Mesenchymal stem cell (in vitro differentiated cells and primary cell): ENCODE measurements around the gene MRPL52.

Experiments
- DNase-seq: peaks from one replicate; pipeline ENCODE4 v3.0.0-alpha.2; 2013
- H2AFZ ChIP-seq: one replicate; pipeline ENCODE4 v1.6.1; 2013; ENCODE audit warnings: low read depth, mild to moderate bottlenecking, control low read depth, inconsistent platforms, low read length, moderate library complexity
- H2AK5ac ChIP-seq: 2 replicates; pipeline ENCODE4 v1.6.1; 2013; ENCODE audit warnings: low read length, moderate library complexity, mild to moderate bottlenecking, inconsistent platforms; ENCODE audit not compliant: severe bottlenecking
- H2BK120ac ChIP-seq: one replicate; pipeline ENCODE4 v1.6.1; 2013; ENCODE audit warnings: low read depth, mild to moderate bottlenecking, inconsistent platforms, low read length, moderate library complexity
- H2BK12ac ChIP-seq, 2 experiments: one replicate each; pipeline ENCODE4 v1.6.1; 2013; ENCODE audit warnings: inconsistent platforms in 2 of 2, low read length in 2 of 2, mild to moderate bottlenecking in 2 of 2, moderate library complexity in 2 of 2, control low read depth in 1 of 2
- H2BK15ac ChIP-seq: one replicate; pipeline ENCODE4 v1.6.1; 2013; ENCODE audit warnings: mild to moderate bottlenecking, low read depth, inconsistent platforms; ENCODE audit not compliant: poor library complexity, severe bottlenecking
- H2BK5ac ChIP-seq: 2 replicates; pipeline ENCODE4 v1.6.1; 2013; ENCODE audit warnings: low read depth, mild to moderate bottlenecking, low read length, control low read depth, inconsistent platforms; ENCODE audit not compliant: poor library complexity, severe bottlenecking
- H3K14ac ChIP-seq, 2 experiments: one replicate each; pipeline ENCODE4 v1.6.1; 2013; ENCODE audit warnings: inconsistent platforms in 2 of 2, low read length in 2 of 2, control low read depth in 1 of 2, mild to moderate bottlenecking in 1 of 2, moderate library complexity in 1 of 2
- H3K18ac ChIP-seq, 2 experiments: one replicate each; pipeline ENCODE4 v1.6.1; 2013; ENCODE audit warnings: inconsistent platforms in 2 of 2, low read length in 2 of 2, control low read depth in 1 of 2, low read depth in 1 of 2, mild to moderate bottlenecking in 1 of 2
- H3K23ac ChIP-seq, 2 experiments: one replicate each; pipeline ENCODE4 v1.6.1; 2013; ENCODE audit warnings: inconsistent platforms in 2 of 2, low read length in 2 of 2, mild to moderate bottlenecking in 2 of 2, moderate library complexity in 2 of 2, control low read depth in 1 of 2
- H3K27ac ChIP-seq: 2 replicates; pipeline ENCODE4 v1.5.1; 2013; ENCODE audit warnings: mild to moderate bottlenecking, moderate library complexity, low read length, control low read depth, inconsistent platforms; ENCODE audit not compliant: poor library complexity, severe bottlenecking
- H3K27me3 ChIP-seq, 2 experiments: 2 replicates each; pipeline versions ENCODE4 v1.6.1 to v1.7.0; 2013; ENCODE audit warnings: low read length in 2 of 2, mild to moderate bottlenecking in 2 of 2, moderate library complexity in 2 of 2, control low read depth in 1 of 2, inconsistent platforms in 1 of 2; ENCODE audit not compliant: control insufficient read depth in 1 of 2, insufficient read depth in 1 of 2
- H3K36me3 ChIP-seq, 2 experiments: 2 replicates each; pipeline versions ENCODE4 v1.6.1 to v1.7.0; 2013; ENCODE audit warnings: low read length in 2 of 2, control low read depth in 1 of 2, inconsistent platforms in 1 of 2, low read depth in 1 of 2, mild to moderate bottlenecking in 1 of 2; ENCODE audit not compliant: insufficient read depth in 2 of 2, control insufficient read depth in 1 of 2
- H3K4ac ChIP-seq, 2 experiments: one replicate each; pipeline ENCODE4 v1.6.1; 2013; ENCODE audit warnings: inconsistent platforms in 2 of 2, low read length in 2 of 2, mild to moderate bottlenecking in 2 of 2, moderate library complexity in 2 of 2, control low read depth in 1 of 2, low read depth in 1 of 2
- H3K4me1 ChIP-seq: 2 replicates; pipeline ENCODE4 v1.6.1; 2013; ENCODE audit warnings: low read depth, low read length, control low read depth; ENCODE audit not compliant: control insufficient read depth, insufficient read depth
- H3K4me2 ChIP-seq: 2 replicates; pipeline ENCODE4 v1.6.1; 2013; ENCODE audit warnings: low read length, mild to moderate bottlenecking, inconsistent platforms; ENCODE audit not compliant: poor library complexity, severe bottlenecking
- H3K4me3 ChIP-seq, 2 experiments: 2 replicates each; pipeline versions ENCODE4 v1.5.1 to v1.7.0; 2013; ENCODE audit warnings: low read length in 2 of 2, mild to moderate bottlenecking in 2 of 2, control low read depth in 1 of 2, low read depth in 1 of 2; ENCODE audit not compliant: insufficient read depth in 1 of 2
- H3K79me1 ChIP-seq: replicated peaks from 2 replicates; pipeline ENCODE4 v1.6.1; 2013; ENCODE audit warnings: mild to moderate bottlenecking, control low read depth, low read length, inconsistent platforms; ENCODE audit not compliant: poor library complexity, severe bottlenecking
- H3K9ac ChIP-seq: 2 replicates; pipeline ENCODE4 v1.7.0; 2013; ENCODE audit warnings: mild to moderate bottlenecking, low read length, moderate library complexity
- H3K9me3 ChIP-seq: 2 replicates; pipeline ENCODE4 v1.7.0; 2013; ENCODE audit warnings: mild to moderate bottlenecking, low read length; ENCODE audit not compliant: control insufficient read depth
- H4K8ac ChIP-seq: one replicate; pipeline ENCODE4 v1.6.1; 2013; ENCODE audit warnings: inconsistent platforms, mild to moderate bottlenecking, low read length, moderate library complexity
- H4K91ac ChIP-seq: one replicate; pipeline ENCODE4 v1.6.1; 2013; ENCODE audit warnings: mild to moderate bottlenecking, low read length, inconsistent platforms
- WGBS: methylation state at CpG from one replicate; pipeline ENCODE4 v1.1.7; 2013; ENCODE audit warnings: mixed read lengths; 5-methylcytosine and 5-hydroxymethylcytosine counted together

Gene MRPL52

DNA sequence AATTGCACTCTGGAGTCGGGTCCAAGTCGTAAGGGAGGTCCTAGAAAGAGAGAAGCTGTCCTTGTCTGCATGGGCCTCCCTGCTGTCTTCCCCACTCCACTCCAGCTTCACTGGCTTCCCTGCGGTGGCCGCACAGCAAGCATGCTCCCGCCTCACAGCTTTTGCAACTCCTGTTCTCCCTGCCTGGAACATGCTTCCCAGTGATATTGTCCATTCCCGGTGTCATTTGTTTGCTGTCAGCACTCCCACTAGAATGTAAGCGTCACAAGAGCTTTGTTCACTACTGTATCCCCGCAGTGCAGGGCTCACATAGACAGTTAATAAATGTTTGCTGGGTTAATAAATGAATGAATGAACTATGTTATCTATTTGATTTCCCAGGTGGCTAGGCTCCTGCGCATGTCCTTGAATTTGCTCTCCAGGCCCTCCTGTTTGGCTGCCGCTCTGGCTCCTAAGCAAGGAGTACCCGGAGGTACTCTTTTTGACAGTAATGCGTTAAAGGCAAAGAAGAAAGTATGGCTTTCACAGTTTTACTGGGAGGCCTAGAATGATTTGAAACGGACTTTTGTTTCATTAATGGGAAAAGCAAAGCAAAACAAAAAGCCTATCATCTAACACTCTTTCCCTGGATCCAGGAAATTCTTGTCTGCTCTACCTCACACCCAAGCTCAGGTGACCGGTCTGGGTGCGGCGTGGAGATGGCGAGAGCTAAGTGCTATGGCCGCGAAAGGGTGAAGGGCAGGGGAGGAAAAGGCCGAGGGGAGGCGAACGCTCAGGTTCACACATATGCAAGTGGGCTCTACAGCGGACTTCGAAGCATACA, 8.3 kb upstream of the MRPL52 start:
- Histone ChIP-seq H3K4ac (no peak overlapping the region), H2BK5ac (peak overlapping the region; percentile 31), H3K14ac (no peak overlapping the region), H3K9me3 (no peaks in the 10 kb centered on the region), H3K27ac (peak overlapping the region; percentile 63), H3K18ac (no peak overlapping the region), H3K79me1 (no peaks in the 10 kb centered on the region), H2AFZ (no peak overlapping the region), H4K8ac (peak overlapping the region; percentile 43), H3K23ac (no peak overlapping the region), H3K4me3 (no peak overlapping the region), H2BK120ac (peak overlapping the region; percentile 86), H2AK5ac (no peak overlapping the region), H3K4me2 (no peak overlapping the region), H3K9ac (no peak overlapping the region), H3K36me3 (peaks cover 0 to 2% of the 10 kb centered on the region in 2 experiments), H3K27me3 (no peaks in the 10 kb centered on the region), H4K91ac (peak overlapping the region; percentile 64), H2BK15ac (peak overlapping the region; percentile 39), H2BK12ac (peak overlapping the region in 1 of 2 experiments; percentile 49), H3K4me1 (peaks cover 32% of the 10 kb centered on the region)
- peak; percentile 78 for DNase-seq
- 60% methylated on average over 22 of the region's 24 CpGs for WGBS

DNA sequence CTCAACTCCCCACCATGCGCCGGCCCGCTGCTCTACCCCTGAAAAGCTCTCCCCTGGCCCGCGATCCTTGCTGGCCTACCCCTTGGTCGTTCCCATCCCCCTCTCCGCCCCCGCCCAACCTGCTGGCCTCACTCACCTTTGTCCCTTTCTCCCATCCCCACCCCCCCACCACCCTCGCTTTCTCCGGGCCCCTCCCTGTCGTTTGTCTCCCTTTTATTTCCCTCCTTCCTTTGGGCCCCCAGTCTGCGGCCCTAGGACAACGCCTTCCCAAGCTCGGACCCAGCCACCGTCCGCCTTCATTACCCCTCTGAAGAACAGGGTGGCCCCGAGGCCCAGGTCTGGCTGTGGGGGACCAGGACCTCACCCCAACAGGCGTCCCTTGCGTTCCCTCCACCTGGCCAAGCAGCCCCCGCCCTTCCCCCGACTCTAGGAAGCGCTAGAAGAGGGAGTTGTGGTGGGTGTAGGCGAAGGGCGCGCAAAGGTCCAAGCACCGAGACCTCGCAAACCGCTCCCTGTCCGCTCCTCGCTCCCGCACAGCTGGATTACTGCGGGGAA, 7.6 kb upstream of the MRPL52 start:
- Histone ChIP-seq H3K79me1 (no peaks in the 10 kb centered on the region), H3K27ac (peak overlapping the region; percentile 63), H3K4ac (peak overlapping the region; percentile 5 to 69), H2BK120ac (peak overlapping the region; percentile 86), H3K4me2 (no peak overlapping the region), H3K27me3 (no peaks in the 10 kb centered on the region), H2AK5ac (peak overlapping the region; percentile 80), H2AFZ (no peak overlapping the region), H3K18ac (peak overlapping the region; percentile 6 to 76), H4K8ac (peak overlapping the region; percentile 86), H3K9me3 (no peaks in the 10 kb centered on the region), H3K23ac (no peak overlapping the region), H3K4me3 (peak overlapping the region in 1 of 2 experiments; percentile 57), H2BK5ac (peak overlapping the region; percentile 80), H2BK15ac (peak overlapping the region; percentile 39), H2BK12ac (peak overlapping the region; percentile 69 to 75), H4K91ac (peak overlapping the region; percentile 67), H3K4me1 (peaks cover 32% of the 10 kb centered on the region), H3K36me3 (peaks cover 0 to 2% of the 10 kb centered on the region in 2 experiments), H3K9ac (peak overlapping the region; percentile 67), H3K14ac (no peak overlapping the region)
- no peak for DNase-seq
- 45% methylated on average over 22 of the region's 32 CpGs for WGBS

DNA sequence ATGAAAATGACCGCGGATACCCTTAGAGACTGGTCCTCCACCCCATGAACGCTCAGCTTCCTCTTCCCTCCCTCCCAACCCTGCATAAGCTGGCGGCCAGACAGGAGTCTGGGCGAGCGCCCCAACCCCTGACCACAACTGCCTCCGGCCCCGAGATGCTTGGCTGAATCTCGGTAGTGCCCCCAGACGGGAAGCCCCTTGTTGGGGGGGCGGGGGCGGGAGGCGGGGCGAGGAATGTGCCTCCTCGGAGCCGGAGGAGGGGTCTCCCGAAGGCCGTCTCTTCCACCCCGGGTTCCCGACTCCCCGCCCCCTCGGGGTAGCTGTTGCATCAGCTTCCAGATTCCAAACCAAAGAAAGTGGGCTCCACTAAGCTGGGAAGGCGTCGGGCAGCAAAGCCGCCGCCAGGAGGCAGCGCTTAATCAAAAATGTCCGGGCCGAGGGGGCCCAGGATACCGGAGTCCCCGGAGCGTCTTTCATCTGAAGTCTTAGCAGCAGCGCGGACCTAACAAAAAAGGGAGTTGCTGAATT, 7.1 kb upstream of the MRPL52 start:
- H3K14ac ChIP-seq = no peak overlapping the region
- no peak overlapping the region for H3K23ac ChIP-seq
- no peak overlapping the region for H2AK5ac ChIP-seq
- no peaks in the 10 kb centered on the region for H3K79me1 ChIP-seq
- 2% methylated on average over 24 of the region's 34 CpGs for WGBS
- H2BK120ac ChIP-seq = peak overlapping the region; percentile 86
- H2AFZ ChIP-seq = no peak overlapping the region
- DNase-seq = peak; percentile 89
- H3K9me3 ChIP-seq = no peaks in the 10 kb centered on the region
- H2BK12ac ChIP-seq = peak overlapping the region in 1 of 2 experiments; percentile 69
- peak overlapping the region; percentile 24 to 76 for H3K18ac ChIP-seq
- H2BK5ac ChIP-seq = peak overlapping the region; percentile 80
- peak overlapping the region in 1 of 2 experiments; percentile 69 for H3K4ac ChIP-seq
- H4K8ac ChIP-seq = peak overlapping the region; percentile 86
- H3K4me2 ChIP-seq = peak overlapping the region; percentile 2
- H3K4me3 ChIP-seq = peak overlapping the region in 1 of 2 experiments; percentile 57
- peaks cover 0 to 2% of the 10 kb centered on the region in 2 experiments for H3K36me3 ChIP-seq
- H4K91ac ChIP-seq = peak overlapping the region; percentile 67
- peak overlapping the region; percentile 17 for H2BK15ac ChIP-seq
- H3K9ac ChIP-seq = peak overlapping the region; percentile 83
- H3K4me1 ChIP-seq = peaks cover 32% of the 10 kb centered on the region
- peak overlapping the region; percentile 76 for H3K27ac ChIP-seq
- H3K27me3 ChIP-seq = no peaks in the 10 kb centered on the region
